Measurements from ENCODE around the gene APBB2. TPM values are rescaled to one million over a fixed set of nuclear protein-coding genes. Genes with fewer than 3 reads are reported as not detected.

The APBB2 gene
- total and polyA plus RNA-seq, 2 of the 8 experiments (the other 6 are each of a cell fraction or from before 2014, with no cell fraction given), result 58.7 to 59.4 TPM

DNA sequence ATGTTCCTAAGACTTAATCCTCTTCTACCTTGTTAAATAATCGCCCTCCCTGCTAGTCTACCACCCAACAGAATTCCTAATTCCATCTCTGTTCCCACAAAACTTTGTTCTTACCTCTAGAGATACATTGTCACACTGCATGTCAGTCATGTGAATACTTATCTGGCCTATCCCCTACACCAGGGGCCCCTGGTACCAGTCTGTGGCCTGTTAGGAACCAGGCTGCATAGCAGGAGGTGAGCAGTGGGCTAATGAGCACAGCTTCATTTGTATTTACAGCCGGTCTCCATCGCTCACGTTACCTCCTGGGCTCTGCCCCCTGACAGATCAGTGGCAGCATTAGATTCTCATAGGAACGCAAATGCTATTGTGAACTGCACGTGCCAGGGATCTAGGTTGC, 73.9 kb downstream of the APBB2 start:
- no peak for FAIRE-seq
- peaks cover 3% of the 10 kb centered on the region; the same call in 1 of the 2 replicates for H3K79me1 ChIP-seq (ENCODE audit: low read depth, low read length)
- H4K91ac ChIP-seq (replicated peaks; ENCODE audit: insufficient read length, low read length), result no peak overlapping the region
- ChIA-PET CTCF (ENCODE audit: partially characterized antibody) (interaction anchor here (1.5 kb wide), 1 partner anchor 163 kb away, joined by 4 read pairs; no protein-coding TSS in a partner anchor), POLR2A (ENCODE audit: partially characterized antibody) (no interaction called here)
- H3K9me3 ChIP-seq (ENCODE audit: insufficient read depth in 2 of 2, low read depth in 1 of 2, low read length in 1 of 2), result no peaks in the 10 kb centered on the region
- no peak overlapping the region for H2AK5ac ChIP-seq (ENCODE audit: low read depth, low read length)
- H2BK120ac ChIP-seq (replicated peaks; ENCODE audit: low read depth, low read length), result no peak overlapping the region
- H2BK12ac ChIP-seq (ENCODE audit: low read depth, low read length), result no peak overlapping the region
- H3K4me3 ChIP-seq (ENCODE audit: extremely low read depth in 1 of 4, insufficient read depth in 2 of 4, low read depth in 3 of 4, low read length in 4 of 4), result no peak overlapping the region
- no peaks in the 10 kb centered on the region for H3K27me3 ChIP-seq (replicated peaks in 1 of 4; ENCODE audit: control insufficient read depth in 3 of 4, extremely low read depth in 1 of 4, insufficient read depth in 3 of 4, low read length in 3 of 4)
- H3K4me2 ChIP-seq (ENCODE audit: insufficient read depth in 1 of 2, low read depth in 2 of 2, low read length in 2 of 2), result no peak overlapping the region
- H3K14ac ChIP-seq (ENCODE audit: insufficient read length), result no peak overlapping the region
- no peak overlapping the region for H3K23ac ChIP-seq (ENCODE audit: insufficient read length)
- H2BK20ac ChIP-seq (ENCODE audit: low read length), result no peak overlapping the region
- H3K4ac ChIP-seq (replicated peaks; ENCODE audit: insufficient read length, low read depth, low read length), result no peak overlapping the region
- H3K23me2 ChIP-seq (ENCODE audit: low read depth, low read length), result no peaks in the 10 kb centered on the region
- H3K4me1 ChIP-seq (replicated peaks in 1 of 4; ENCODE audit: control insufficient read depth in 3 of 4, insufficient read depth in 4 of 4, low read length in 3 of 4), result peaks cover 0 to 10% (median 3%) of the 10 kb centered on the region in 4 experiments; a peak in 2 of 7 replicates
- peaks cover 0 to 3% (median 0%) of the 10 kb centered on the region in 4 experiments; a peak in 2 of 8 replicates for H3K36me3 ChIP-seq (ENCODE audit: control insufficient read depth in 2 of 4, insufficient read depth in 4 of 4, low read length in 3 of 4)
- WGBS, 2 experiments (ENCODE audit: extremely low coverage in 1 of 2, insufficient coverage in 1 of 2, insufficient read length in 1 of 2, insufficient replicate concordance in 2 of 2, low coverage in 1 of 2, low lambda C conversion rate in 2 of 2, missing lambda C conversion rate in 1 of 2), result 76% methylated on average over 6 of the region's 6 CpGs; no CpG with 5 or more reads in 1 of the 2 experiments
- H3K56ac ChIP-seq (replicated peaks; ENCODE audit: insufficient read length, low read depth, low read length), result no peak overlapping the region
- H2BK15ac ChIP-seq (ENCODE audit: low read length), result no peak overlapping the region
- no peak overlapping the region for H4K8ac ChIP-seq (ENCODE audit: extremely low read depth, insufficient read depth, low read length)
- TF ChIP-seq HDAC6 (IDR thresholded peaks at IDR 0.05; ENCODE audit: low read depth, low read length), result no peak
- no peak for TF ChIP-seq NANOG (IDR thresholded peaks at IDR 0.05; ENCODE audit: insufficient read depth, low read depth, low read length, poor library complexity, severe bottlenecking)
- TF ChIP-seq, protein P1, sequence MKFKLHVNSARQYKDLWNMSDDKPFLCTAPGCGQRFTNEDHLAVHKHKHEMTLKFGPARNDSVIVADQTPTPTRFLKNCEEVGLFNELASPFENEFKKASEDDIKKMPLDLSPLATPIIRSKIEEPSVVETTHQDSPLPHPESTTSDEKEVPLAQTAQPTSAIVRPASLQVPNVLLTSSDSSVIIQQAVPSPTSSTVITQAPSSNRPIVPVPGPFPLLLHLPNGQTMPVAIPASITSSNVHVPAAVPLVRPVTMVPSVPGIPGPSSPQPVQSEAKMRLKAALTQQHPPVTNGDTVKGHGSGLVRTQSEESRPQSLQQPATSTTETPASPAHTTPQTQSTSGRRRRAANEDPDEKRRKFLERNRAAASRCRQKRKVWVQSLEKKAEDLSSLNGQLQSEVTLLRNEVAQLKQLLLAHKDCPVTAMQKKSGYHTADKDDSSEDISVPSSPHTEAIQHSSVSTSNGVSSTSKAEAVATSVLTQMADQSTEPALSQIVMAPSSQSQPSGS (IDR thresholded peaks at IDR 0.05; ENCODE audit: low read length), result no peak
- no peak for TF ChIP-seq SIRT6 (IDR thresholded peaks at IDR 0.05; ENCODE audit: low read length)
- TF ChIP-seq, protein P2, sequence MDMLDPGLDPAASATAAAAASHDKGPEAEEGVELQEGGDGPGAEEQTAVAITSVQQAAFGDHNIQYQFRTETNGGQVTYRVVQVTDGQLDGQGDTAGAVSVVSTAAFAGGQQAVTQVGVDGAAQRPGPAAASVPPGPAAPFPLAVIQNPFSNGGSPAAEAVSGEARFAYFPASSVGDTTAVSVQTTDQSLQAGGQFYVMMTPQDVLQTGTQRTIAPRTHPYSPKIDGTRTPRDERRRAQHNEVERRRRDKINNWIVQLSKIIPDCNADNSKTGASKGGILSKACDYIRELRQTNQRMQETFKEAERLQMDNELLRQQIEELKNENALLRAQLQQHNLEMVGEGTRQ (IDR thresholded peaks at IDR 0.05; ENCODE audit: low read length), result no peak
- no peak for TF ChIP-seq POU5F1 (IDR thresholded peaks at IDR 0.05; ENCODE audit: low read depth, low read length)
- no peak for TF ChIP-seq KDM4A (IDR thresholded peaks at IDR 0.05; ENCODE audit: low read depth, low read length, severe bottlenecking)
- no peak for TF ChIP-seq TBP (IDR thresholded peaks at IDR 0.05; ENCODE audit: low read depth, low read length)
- H4K20me1 ChIP-seq (replicated peaks in 1 of 2; ENCODE audit: control insufficient read depth in 1 of 2, insufficient read depth in 2 of 2, low read length in 2 of 2), result no peaks in the 10 kb centered on the region
- no peak for DNase-seq (ENCODE audit: low read depth in 1 of 2, low spot score in 2 of 2)
- no peak overlapping the region for H3K27ac ChIP-seq (ENCODE audit: low read depth, low read length)
- no peak overlapping the region for H4K5ac ChIP-seq (ENCODE audit: insufficient read length, low read depth, low read length)
- no peak overlapping the region for H3K18ac ChIP-seq (ENCODE audit: extremely low read depth, low read length)
- no peak overlapping the region for H3K9ac ChIP-seq (replicated peaks in 1 of 4; ENCODE audit: extremely low read depth in 1 of 4, low read depth in 3 of 4, low read length in 3 of 4)
- peak overlapping the region; percentile 55; the same call in 1 of the 2 replicates for H2BK5ac ChIP-seq (ENCODE audit: low read depth, low read length)
- no peak overlapping the region for H2AFZ ChIP-seq (ENCODE audit: low read length)
- H3K79me2 ChIP-seq (ENCODE audit: control insufficient read depth in 1 of 2, insufficient read depth in 2 of 2, low read length in 2 of 2), result peaks cover 0 to 8% of the 10 kb centered on the region in 2 experiments; a peak in 1 of 4 replicates

Data from H1 (cell line).